ENCODE results near the gene DLGAP1. TPM values are rescaled to one million over a fixed set of nuclear protein-coding genes. Genes with fewer than 3 reads are reported as not detected.

The DLGAP1 gene
- total and polyA plus RNA-seq, 2 of the 4 experiments (the other 2 are of a cell fraction): under 0.01 to 0.09 TPM

GRCh38 chr18:3660739-3661515 lies 794.2 kb downstream of the DLGAP1 start:
- Histone ChIP-seq H3K9me3 (ENCODE audit: control insufficient read depth, insufficient read depth, low read length) (peaks cover 3% of the 10 kb centered on the region), H2BK20ac (ENCODE audit: low read depth, low read length) (0 out of 2 replicates have a peak overlapping the region, but pooled peaks have one; percentile 56), H3K36me3 (ENCODE audit: control insufficient read depth, insufficient read depth, low read length) (no peaks in the 10 kb centered on the region), H4K20me1 (ENCODE audit: insufficient read depth, low read length) (no peaks in the 10 kb centered on the region), H4K8ac (ENCODE audit: low read depth in 2 of 2, low read length in 2 of 2) (no peak overlapping the region), H3K27me3 (ENCODE audit: control insufficient read depth, insufficient read depth, low read length) (no peaks in the 10 kb centered on the region), H2AK9ac (replicated peaks; ENCODE audit: low read depth, low read length, poor library complexity) (no peak overlapping the region), H2AFZ (replicated peaks; ENCODE audit: low read length, poor library complexity) (no peak overlapping the region), H4K91ac (ENCODE audit: insufficient read depth, low read depth, low read length) (no peak overlapping the region), H3K4me1 (ENCODE audit: control insufficient read depth, insufficient read depth, low read length) (peaks cover 4% of the 10 kb centered on the region), H3K18ac (ENCODE audit: low read depth, low read length) (no peak overlapping the region), H4K5ac (ENCODE audit: low read depth, low read length) (peak overlapping the region; percentile 7; the same call in 1 of the 2 replicates), H3K27ac (ENCODE audit: insufficient read depth, low read length) (no peak overlapping the region), H3K4me2 (ENCODE audit: low read depth, low read length) (no peak overlapping the region), H3K23ac (ENCODE audit: low read depth, low read length) (no peak overlapping the region), H3K79me1 (ENCODE audit: low read depth in 1 of 2, low read length in 2 of 2) (no peaks in the 10 kb centered on the region; a peak in 1 of 4 replicates), H3K4ac (ENCODE audit: low read depth, low read length) (peak overlapping the region; percentile 12; the same call in 1 of the 2 replicates), H3K9ac (ENCODE audit: low read depth, low read length) (no peak overlapping the region), H3K14ac (replicated peaks; ENCODE audit: low read depth, low read length) (no peak overlapping the region), H3K56ac (ENCODE audit: extremely low read depth, insufficient read depth, low read length) (no peak overlapping the region), H3K9me1 (ENCODE audit: insufficient read depth, low read length) (no peaks in the 10 kb centered on the region), H3K4me3 (ENCODE audit: insufficient read depth, low read depth, low read length) (no peak overlapping the region), H2AK5ac (ENCODE audit: low read depth, low read length) (peak overlapping the region; percentile 41), H2BK5ac (ENCODE audit: low read depth, low read length, poor library complexity, severe bottlenecking) (no peak overlapping the region), H2BK120ac (ENCODE audit: low read depth, low read length) (peak overlapping the region; percentile 17; the same call in 1 of the 2 replicates), H2BK15ac (ENCODE audit: low read depth, low read length) (no peak overlapping the region; the same call in 2 of the 3 replicates)
- ChIA-PET POLR2A (ENCODE audit: unreplicated experiment) (no interaction called here), CTCF (no interaction called here)
- no CpG with 5 or more reads among the region's 4 CpGs for WGBS, 2 experiments (ENCODE audit: extremely low coverage in 2 of 2, insufficient read length in 1 of 2)
- in situ Hi-C loops (cut with MboI; ENCODE audit: low sequenced_read_pairs): loop anchor here (10.0 kb wide), 1 partner anchor 66 kb away; no protein-coding TSS in a partner anchor
- TF ChIP-seq FOS (IDR thresholded peaks at IDR 0.05; ENCODE audit: low read depth, low read length) (no peak), ELK1 (IDR thresholded peaks at IDR 0.05; ENCODE audit: borderline replicate concordance, low read depth, low read length) (no peak), MAFK (IDR thresholded peaks at IDR 0.05; ENCODE audit: low read depth, low read length) (no peak), MXI1 (IDR thresholded peaks at IDR 0.05; ENCODE audit: borderline replicate concordance, low read depth, low read length) (no peak), CEBPB (IDR thresholded peaks at IDR 0.05; ENCODE audit: low read depth, low read length) (no peak), SMC3 (IDR thresholded peaks at IDR 0.05; ENCODE audit: low read depth, low read length) (no peak), RCOR1 (IDR thresholded peaks at IDR 0.05; ENCODE audit: insufficient replicate concordance, low read length) (no peak), RAD21 (IDR thresholded peaks at IDR 0.05; ENCODE audit: low read length) (no peak), POLR2A (IDR thresholded peaks at IDR 0.05; ENCODE audit: low read depth, low read length) (no peak), CTCF (conservative IDR thresholded peaks at IDR 0.05; ENCODE audit: low read depth, low read length) (no peak), CHD1 (IDR thresholded peaks at IDR 0.05; ENCODE audit: low read depth, low read length) (no peak)
- DNase-seq (no peak), ATAC-seq (ENCODE audit: low read depth) (no peak)
- dilution Hi-C loops (cut with HindIII; ENCODE audit: low sequenced_read_pairs, unreplicated experiment): no loop called here
- no TSS peak for BruUV-seq (replicated peaks)
- intact Hi-C loops (cut with micrococcal nuclease): no loop called here
